Activated naive CD8-positive, alpha-beta T cell treated with anti-CD3 and anti-CD28 coated beads, Interleukin-2, amount 10 ng/mL, durations not matched to agents 7 days and 5 days (primary cell): Measurements from ENCODE around the gene MDN1. TPM values are rescaled to one million over a fixed set of nuclear protein-coding genes. Genes with fewer than 3 reads are reported as not detected.

Source experiments
- ATAC-seq: fragments of 150-1000 bp; cut with Tn5 transposase; one replicate; pipeline ENCODE4 v1.10.0; 2021; ENCODE audit warnings: low read depth, moderate library complexity
- POLR2A ChIA-PET: fragments of 350-600 bp; sonication (Branson Sonifier 250); formaldehyde crosslinking; loops from one replicate; lab custom pipeline; 2021; ENCODE audit warnings: antibody characterized with exemption; lab: Charles Lee
- DNase-seq: peaks from one replicate; pipeline ENCODE4 v3.0.0; 2021
- H3K27ac Mint-ChIP-seq: one replicate; pipeline ENCODE4 v1.8.0; 2022; ENCODE audit warnings: mild to moderate bottlenecking, mixed read lengths
- H3K27me3 Mint-ChIP-seq: one replicate; pipeline ENCODE4 v1.8.0; 2022; ENCODE audit warnings: mild to moderate bottlenecking, moderate library complexity, mixed read lengths
- H3K36me3 Mint-ChIP-seq: one replicate; pipeline ENCODE4 v1.8.0; 2021; ENCODE audit warnings: mild to moderate bottlenecking, mixed read lengths
- H3K4me1 Mint-ChIP-seq: one replicate; pipeline ENCODE4 v1.8.0; 2021; ENCODE audit warnings: mixed read lengths
- H3K4me3 Mint-ChIP-seq: one replicate; pipeline ENCODE4 v1.8.0; 2022; ENCODE audit warnings: mild to moderate bottlenecking, moderate library complexity, mixed read lengths
- H3K9me3 Mint-ChIP-seq: one replicate; pipeline ENCODE4 v1.8.0; 2021; ENCODE audit warnings: mixed read lengths
- total RNA-seq, 2 experiments: library from RNA; stranded (reverse); gene quantifications; one replicate each; pipeline ENCODE4 v1.2.3, GENCODE V29; 2021

MDN1 gene
- total RNA-seq, 2 experiments from 2014 or later, result 57.7 to 58.2 TPM

DNA sequence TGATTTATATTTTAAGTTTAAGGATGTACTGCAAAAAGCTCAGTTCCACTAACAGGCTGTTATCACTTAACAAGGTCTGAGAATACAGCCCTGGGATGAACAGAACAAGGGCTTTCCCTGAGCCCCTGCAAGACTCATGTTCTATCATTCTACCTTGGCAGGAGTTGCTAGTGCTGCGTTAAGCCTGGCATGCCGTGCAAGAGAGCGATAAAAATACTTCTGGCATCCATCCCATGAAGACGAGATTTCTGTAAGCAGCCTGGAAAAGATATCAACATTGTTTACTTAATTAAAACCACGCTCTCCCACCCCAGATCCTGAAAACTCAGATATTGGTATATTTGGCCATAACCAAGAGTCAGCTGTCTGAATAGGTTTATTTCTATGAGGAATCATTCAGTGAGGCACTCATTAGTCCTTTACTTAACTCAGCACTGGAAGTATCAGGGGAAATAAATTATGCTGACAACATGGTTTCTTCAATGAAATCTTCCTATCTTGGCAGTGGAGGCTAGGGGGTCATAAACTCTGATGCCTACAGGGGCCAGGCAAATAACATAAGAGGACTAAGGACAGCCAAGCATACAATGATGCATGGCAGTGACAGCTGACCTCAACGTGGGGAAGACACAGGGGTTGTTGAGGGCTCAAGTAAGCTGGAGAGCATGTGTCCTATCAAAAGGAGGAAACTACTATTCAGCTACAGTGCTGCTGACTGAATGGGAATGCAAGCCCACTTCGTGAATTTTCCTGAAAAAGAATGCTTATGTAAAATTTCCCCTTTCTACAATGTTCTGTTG is 143.4 kb downstream of the MDN1 start:
- Mint-ChIP-seq H3K9me3 (no peaks in the 10 kb centered on the region), H3K27ac (no peak overlapping the region), H3K36me3 (peaks cover 19% of the 10 kb centered on the region), H3K27me3 (no peaks in the 10 kb centered on the region), H3K4me3 (no peak overlapping the region), H3K4me1 (no peaks in the 10 kb centered on the region)
- POLR2A ChIA-PET, result no interaction called here
- no peak for DNase-seq
- no peak for ATAC-seq

DNA sequence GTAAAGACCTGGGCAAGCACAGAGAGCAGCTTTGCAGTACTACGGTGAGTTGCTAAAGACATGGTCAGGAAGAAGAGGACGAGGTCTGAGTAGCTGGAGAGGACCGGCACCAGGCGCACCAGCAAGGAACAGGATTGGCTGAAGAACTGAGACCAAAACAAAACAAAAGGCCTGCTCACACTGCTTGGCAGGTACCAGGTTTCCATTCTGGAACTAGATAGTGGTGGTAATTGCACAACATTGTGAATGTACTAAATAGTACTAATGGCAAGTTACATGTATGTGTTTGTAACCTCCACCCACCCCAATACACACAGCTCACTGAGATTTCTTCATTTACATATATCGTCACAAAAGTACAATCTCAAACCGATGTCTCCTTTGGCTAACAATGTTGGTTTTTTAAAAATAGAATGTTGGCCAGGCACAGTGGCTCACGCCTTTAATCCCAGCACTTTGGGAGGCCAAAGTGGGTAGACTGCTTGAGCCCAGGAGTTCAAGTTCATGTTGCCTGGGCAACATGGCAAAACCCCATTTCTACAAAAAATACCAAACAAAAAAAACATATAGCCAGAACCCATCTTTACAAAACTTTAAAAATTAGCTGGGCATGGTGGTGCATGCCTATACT is 148.5 kb downstream of the MDN1 start:
- Mint-ChIP-seq H3K4me3 (no peak overlapping the region), H3K36me3 (peaks cover 10% of the 10 kb centered on the region), H3K27ac (no peak overlapping the region), H3K9me3 (no peaks in the 10 kb centered on the region), H3K4me1 (no peaks in the 10 kb centered on the region), H3K27me3 (no peaks in the 10 kb centered on the region)
- no peak for DNase-seq
- ATAC-seq, result no peak
- POLR2A ChIA-PET, result no interaction called here

- no peak for ATAC-seq
- Mint-ChIP-seq H3K9me3 (no peaks in the 10 kb centered on the region), H3K36me3 (peaks cover 7% of the 10 kb centered on the region), H3K4me3 (no peak overlapping the region), H3K4me1 (no peaks in the 10 kb centered on the region), H3K27me3 (no peaks in the 10 kb centered on the region), H3K27ac (no peak overlapping the region)
- POLR2A ChIA-PET, result no interaction called here
- no peak for DNase-seq
Observed at GRCh38 chr6:89669002-89669401, 150.6 kb downstream of the MDN1 start.

DNA sequence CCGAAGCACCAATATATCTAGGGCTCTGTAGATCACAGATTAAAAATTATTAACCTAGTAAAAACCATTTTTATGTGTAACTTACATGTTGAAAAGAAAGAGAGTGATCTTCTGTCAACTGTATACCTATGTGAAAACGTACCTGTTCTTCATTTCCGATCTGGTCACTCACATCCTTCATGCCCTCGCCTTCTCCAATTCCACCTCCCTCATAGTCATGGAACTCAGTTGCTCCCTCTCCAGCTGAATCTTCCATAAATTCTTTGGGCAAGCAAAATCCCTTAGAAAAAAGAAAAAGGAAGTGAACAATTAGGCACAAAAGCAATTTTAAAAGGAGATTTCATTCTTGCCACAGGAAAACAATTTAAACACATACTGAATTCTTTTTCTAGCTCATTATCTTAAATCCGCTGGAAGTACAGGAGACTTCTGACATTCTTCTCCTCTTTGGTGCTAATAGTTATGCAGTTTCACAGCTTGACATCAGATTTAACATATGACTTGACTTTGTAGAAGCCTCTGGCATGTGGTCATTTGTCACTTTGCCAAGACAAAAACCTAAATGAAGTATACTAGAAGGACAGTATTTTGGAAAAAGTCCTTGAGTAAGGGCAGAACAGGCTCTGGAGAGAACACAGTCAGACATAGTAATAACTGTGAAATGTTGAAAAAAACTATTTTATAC is 151.6 kb downstream of the MDN1 start:
- Mint-ChIP-seq H3K36me3 (peaks cover 13% of the 10 kb centered on the region), H3K27me3 (no peaks in the 10 kb centered on the region), H3K9me3 (no peaks in the 10 kb centered on the region), H3K4me3 (no peak overlapping the region), H3K4me1 (no peaks in the 10 kb centered on the region), H3K27ac (no peak overlapping the region)
- no peak for ATAC-seq
- DNase-seq, result no peak
- POLR2A ChIA-PET, result no interaction called here

DNA sequence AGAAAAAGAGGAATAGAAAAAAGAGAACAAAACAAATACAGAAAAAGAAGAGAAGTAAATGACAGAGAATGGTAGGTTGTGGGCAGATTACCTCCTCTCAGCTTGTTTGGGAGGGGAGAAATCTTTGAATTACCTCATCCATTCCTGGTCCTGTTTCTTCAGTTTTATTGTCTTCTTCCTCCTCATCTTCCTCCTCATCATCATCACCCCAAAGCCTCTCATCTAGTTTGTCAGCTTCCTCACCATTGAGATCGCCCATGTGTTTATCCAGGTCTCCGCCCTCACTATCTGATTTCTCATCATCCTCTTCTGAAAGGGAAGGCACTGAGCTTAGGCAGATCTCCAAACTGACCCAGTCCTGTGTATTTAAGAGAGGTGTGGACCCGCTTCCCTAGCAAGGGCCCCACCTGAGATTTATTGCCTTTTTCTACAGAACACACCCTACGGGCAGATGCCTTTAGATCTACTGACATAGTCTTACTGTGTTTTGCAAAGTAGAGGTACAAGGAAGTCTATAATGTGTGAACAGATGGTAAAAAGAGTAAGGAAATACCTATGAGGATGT is 156.9 kb downstream of the MDN1 start:
- Mint-ChIP-seq H3K4me3 (no peak overlapping the region), H3K36me3 (peaks cover 20% of the 10 kb centered on the region), H3K4me1 (no peaks in the 10 kb centered on the region), H3K27me3 (no peaks in the 10 kb centered on the region), H3K9me3 (no peaks in the 10 kb centered on the region), H3K27ac (no peak overlapping the region)
- DNase-seq, result no peak
- no peak for ATAC-seq
- POLR2A ChIA-PET, result no interaction called here

- H3K27ac Mint-ChIP-seq, result no peak overlapping the region
- POLR2A ChIA-PET, result no interaction called here
- H3K4me1 Mint-ChIP-seq, result no peaks in the 10 kb centered on the region
- H3K27me3 Mint-ChIP-seq, result no peaks in the 10 kb centered on the region
- peaks cover 22% of the 10 kb centered on the region for H3K36me3 Mint-ChIP-seq
- no peak for DNase-seq
- no peaks in the 10 kb centered on the region for H3K9me3 Mint-ChIP-seq
- no peak for ATAC-seq
- no peak overlapping the region for H3K4me3 Mint-ChIP-seq
Observed at GRCh38 chr6:89661559-89661958, 158.0 kb downstream of the MDN1 start.

GRCh38 chr6:89660981-89661380 is 158.6 kb downstream of the MDN1 start:
- Mint-ChIP-seq H3K27ac (no peak overlapping the region), H3K4me3 (no peak overlapping the region), H3K4me1 (no peaks in the 10 kb centered on the region), H3K27me3 (no peaks in the 10 kb centered on the region), H3K9me3 (no peaks in the 10 kb centered on the region), H3K36me3 (peaks cover 22% of the 10 kb centered on the region)
- POLR2A ChIA-PET, result no interaction called here
- no peak for DNase-seq
- ATAC-seq, result no peak

- DNase-seq, result no peak
- peaks cover 19% of the 10 kb centered on the region for H3K36me3 Mint-ChIP-seq
- H3K4me3 Mint-ChIP-seq, result no peak overlapping the region
- POLR2A ChIA-PET, result no interaction called here
- no peaks in the 10 kb centered on the region for H3K4me1 Mint-ChIP-seq
- H3K27ac Mint-ChIP-seq, result no peak overlapping the region
- no peaks in the 10 kb centered on the region for H3K9me3 Mint-ChIP-seq
- ATAC-seq, result no peak
- H3K27me3 Mint-ChIP-seq, result no peaks in the 10 kb centered on the region
Observed at GRCh38 chr6:89657445-89658158, 162.0 kb downstream of the MDN1 start.

GRCh38 chr6:89655122-89655521 is 164.5 kb downstream of the MDN1 start:
- DNase-seq, result no peak
- peaks cover 12% of the 10 kb centered on the region for H3K36me3 Mint-ChIP-seq
- H3K4me3 Mint-ChIP-seq, result no peak overlapping the region
- ATAC-seq, result no peak
- H3K9me3 Mint-ChIP-seq, result no peaks in the 10 kb centered on the region
- no peaks in the 10 kb centered on the region for H3K4me1 Mint-ChIP-seq
- no peaks in the 10 kb centered on the region for H3K27me3 Mint-ChIP-seq
- H3K27ac Mint-ChIP-seq, result no peak overlapping the region
- POLR2A ChIA-PET, result no interaction called here

GRCh38 chr6:89650579-89650978 is 169.0 kb downstream of the MDN1 start:
- ATAC-seq, result no peak
- POLR2A ChIA-PET, result no interaction called here
- H3K36me3 Mint-ChIP-seq, result peaks cover 24% of the 10 kb centered on the region
- H3K4me3 Mint-ChIP-seq, result no peak overlapping the region
- no peak overlapping the region for H3K27ac Mint-ChIP-seq
- no peaks in the 10 kb centered on the region for H3K9me3 Mint-ChIP-seq
- no peaks in the 10 kb centered on the region for H3K4me1 Mint-ChIP-seq
- no peaks in the 10 kb centered on the region for H3K27me3 Mint-ChIP-seq
- DNase-seq, result no peak

DNA sequence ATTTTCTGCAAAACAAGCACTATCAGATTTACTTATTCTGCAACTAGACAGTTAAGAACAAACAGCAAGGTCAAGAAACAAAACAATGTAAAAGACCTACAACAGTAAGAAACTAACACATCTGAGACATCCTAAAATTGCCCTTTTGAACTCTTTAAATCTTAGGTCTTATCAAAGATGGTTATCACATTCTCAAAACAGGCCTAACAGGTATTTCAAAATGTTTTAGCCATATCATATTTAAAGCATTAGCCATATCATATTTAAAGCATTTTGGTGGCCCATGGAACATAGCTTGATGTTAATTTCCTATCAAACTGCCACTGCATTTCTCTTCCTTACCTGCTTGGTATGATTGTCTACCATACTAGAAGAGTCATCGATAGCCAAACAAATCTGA is 169.9 kb downstream of the MDN1 start:
- Mint-ChIP-seq H3K36me3 (peaks cover 22% of the 10 kb centered on the region), H3K4me1 (no peaks in the 10 kb centered on the region), H3K9me3 (no peaks in the 10 kb centered on the region), H3K27ac (no peak overlapping the region), H3K4me3 (no peak overlapping the region), H3K27me3 (no peaks in the 10 kb centered on the region)
- DNase-seq (no peak), ATAC-seq (no peak)
- POLR2A ChIA-PET, result no interaction called here

GRCh38 chr6:89644864-89645263 is 174.7 kb downstream of the MDN1 start:
- POLR2A ChIA-PET, result no interaction called here
- no peaks in the 10 kb centered on the region for H3K27me3 Mint-ChIP-seq
- no peaks in the 10 kb centered on the region for H3K9me3 Mint-ChIP-seq
- H3K4me1 Mint-ChIP-seq, result peaks cover 2% of the 10 kb centered on the region
- peaks cover 22% of the 10 kb centered on the region for H3K36me3 Mint-ChIP-seq
- DNase-seq (no peak), ATAC-seq (no peak)
- H3K27ac Mint-ChIP-seq, result no peak overlapping the region
- H3K4me3 Mint-ChIP-seq, result no peak overlapping the region

- H3K27ac Mint-ChIP-seq, result no peak overlapping the region
Observed at GRCh38 chr6:89643406-89643805, 176.2 kb downstream of the MDN1 start.

More at GRCh38 chr6:89643406-89643805, 176.2 kb downstream of the MDN1 start:
- Mint-ChIP-seq H3K9me3 (no peaks in the 10 kb centered on the region), H3K4me3 (no peak overlapping the region), H3K27me3 (no peaks in the 10 kb centered on the region), H3K4me1 (peaks cover 11% of the 10 kb centered on the region), H3K36me3 (peaks cover 21% of the 10 kb centered on the region)
- DNase-seq, result no peak
- no peak for ATAC-seq
- POLR2A ChIA-PET, result no interaction called here
